ENCODE measurements around the gene ZMYM5.
A peak's percentile ranks its signal among the peaks of the same experiment; 100 is the strongest.
"Not testable (repeated sequence)": the region's sequence is repeated elsewhere in the genome, so short reads cannot be mapped to it uniquely, and the experiment has no call there.

ZMYM5 gene

DNA sequence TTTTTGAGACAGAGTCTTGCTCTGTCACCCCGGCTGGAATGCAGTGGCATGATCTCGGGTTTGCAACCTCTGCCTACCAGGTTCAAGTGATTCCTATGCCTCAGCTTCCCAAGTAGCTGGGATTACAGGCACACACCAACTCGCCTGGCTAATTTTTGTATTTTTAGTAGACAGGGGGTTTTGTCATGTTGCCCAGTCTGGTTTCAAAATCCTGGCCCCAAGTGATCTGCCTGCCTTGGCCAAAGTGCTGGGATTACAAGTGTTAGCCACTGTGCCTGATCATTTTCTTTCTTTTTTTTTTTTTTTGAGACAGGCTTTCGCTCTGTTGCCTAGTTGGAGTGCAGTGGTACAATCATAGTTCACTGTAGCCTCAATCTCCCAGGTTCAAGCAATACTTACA, 28.7 kb downstream of the ZMYM5 start:
- no peak for DNase-seq (ENCODE audit: insufficient read length, low spot score)
- no peak for FAIRE-seq

GRCh38 chr13:19822673-19823072, 40.8 kb downstream of the ZMYM5 start:
- no peak for DNase-seq (ENCODE audit: insufficient read length, low spot score)

GRCh38 chr13:19818223-19818842, 45.1 kb downstream of the ZMYM5 start:
- FAIRE-seq (no peak), DNase-seq (ENCODE audit: insufficient read length, low spot score) (no peak)

More at GRCh38 chr13:19822673-19823072, 40.8 kb downstream of the ZMYM5 start:
- no peak for FAIRE-seq

GRCh38 chr13:19817510-19818158, 45.8 kb downstream of the ZMYM5 start:
- FAIRE-seq (no peak), DNase-seq (ENCODE audit: insufficient read length, low spot score) (no peak)

- no peak for FAIRE-seq
- no peak for DNase-seq (ENCODE audit: insufficient read length, low spot score)
Measured at GRCh38 chr13:19817106-19817505, 46.3 kb downstream of the ZMYM5 start.

GRCh38 chr13:19815842-19816241, 47.6 kb downstream of the ZMYM5 start:
- not testable (repeated sequence) for FAIRE-seq; DNase-seq (ENCODE audit: insufficient read length, low spot score)

- FAIRE-seq (no peak), DNase-seq (ENCODE audit: insufficient read length, low spot score) (no peak)
Measured at GRCh38 chr13:19810996-19811881, 52.2 kb downstream of the ZMYM5 start.

- DNase-seq (ENCODE audit: insufficient read length, low spot score) (no peak), FAIRE-seq (no peak)
Measured at GRCh38 chr13:19810151-19810550, 53.3 kb downstream of the ZMYM5 start.

DNA sequence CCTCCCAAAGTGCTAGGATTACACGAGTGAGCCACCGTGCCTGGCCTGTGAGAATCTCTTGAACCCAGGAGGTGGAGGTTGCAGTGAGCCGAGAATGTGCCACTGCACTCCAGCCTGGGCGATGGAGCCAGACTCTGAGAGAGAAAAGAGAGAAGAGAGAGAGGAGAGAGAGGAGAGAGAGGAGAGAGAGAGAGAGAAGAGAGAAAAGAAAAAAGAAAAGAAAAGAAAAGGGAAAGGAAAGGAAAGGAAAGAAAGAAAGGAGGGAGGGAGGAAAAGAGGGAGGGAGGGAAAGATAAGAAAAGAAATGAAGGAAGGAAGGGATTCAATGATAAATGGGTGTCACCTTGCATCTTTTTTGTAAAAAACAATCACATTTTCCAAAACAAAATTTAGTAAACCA, 57.7 kb downstream of the ZMYM5 start:
- FAIRE-seq = no peak
- no peak for DNase-seq (ENCODE audit: insufficient read length, low spot score)

DNA sequence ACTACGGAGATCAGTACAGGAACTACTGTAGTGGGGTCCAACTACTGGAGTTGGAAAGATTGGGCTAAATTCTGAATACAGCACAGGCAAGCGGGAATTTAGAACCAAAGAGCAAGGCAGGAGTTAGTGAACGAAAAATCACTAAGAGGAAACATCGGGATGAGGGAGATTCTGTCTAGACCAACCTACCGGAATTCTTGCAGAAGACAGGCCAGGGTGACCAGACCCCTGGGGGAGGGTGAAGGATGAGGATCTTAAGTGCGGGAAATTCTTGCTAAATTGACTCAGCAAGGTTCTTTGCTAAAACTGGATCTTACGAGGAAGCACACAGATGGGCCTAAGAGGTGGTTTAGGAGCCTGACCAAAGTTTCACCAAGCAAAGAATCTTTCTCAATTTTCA, 67.5 kb downstream of the ZMYM5 start:
- FAIRE-seq (no peak), DNase-seq (ENCODE audit: insufficient read length, low spot score) (no peak)

DNA sequence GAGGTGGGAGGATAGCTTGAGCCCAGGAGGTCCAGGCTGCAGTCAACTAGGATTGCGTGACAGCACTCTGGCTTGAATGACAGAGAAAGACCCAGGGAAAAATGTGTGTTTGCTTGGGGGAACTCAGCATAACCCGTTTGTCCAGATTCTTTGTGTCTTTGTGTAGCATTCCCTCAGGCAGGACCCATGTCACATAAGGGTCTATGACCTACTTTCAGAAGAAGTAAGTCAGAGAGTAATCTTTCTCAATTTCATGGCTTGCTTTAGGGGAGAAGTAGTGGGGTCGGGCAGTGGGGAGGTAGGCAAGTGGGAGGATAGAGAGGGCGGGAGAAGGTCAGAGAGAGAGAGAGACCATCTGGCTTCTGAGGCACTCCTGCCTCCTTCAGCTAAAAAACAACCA, 68.8 kb downstream of the ZMYM5 start:
- FAIRE-seq = no peak
- DNase-seq (ENCODE audit: insufficient read length, low spot score) = no peak

GRCh38 chr13:19791953-19792537, 71.4 kb downstream of the ZMYM5 start:
- DNase-seq (ENCODE audit: insufficient read length, low spot score) (no peak), FAIRE-seq (no peak)

DNA sequence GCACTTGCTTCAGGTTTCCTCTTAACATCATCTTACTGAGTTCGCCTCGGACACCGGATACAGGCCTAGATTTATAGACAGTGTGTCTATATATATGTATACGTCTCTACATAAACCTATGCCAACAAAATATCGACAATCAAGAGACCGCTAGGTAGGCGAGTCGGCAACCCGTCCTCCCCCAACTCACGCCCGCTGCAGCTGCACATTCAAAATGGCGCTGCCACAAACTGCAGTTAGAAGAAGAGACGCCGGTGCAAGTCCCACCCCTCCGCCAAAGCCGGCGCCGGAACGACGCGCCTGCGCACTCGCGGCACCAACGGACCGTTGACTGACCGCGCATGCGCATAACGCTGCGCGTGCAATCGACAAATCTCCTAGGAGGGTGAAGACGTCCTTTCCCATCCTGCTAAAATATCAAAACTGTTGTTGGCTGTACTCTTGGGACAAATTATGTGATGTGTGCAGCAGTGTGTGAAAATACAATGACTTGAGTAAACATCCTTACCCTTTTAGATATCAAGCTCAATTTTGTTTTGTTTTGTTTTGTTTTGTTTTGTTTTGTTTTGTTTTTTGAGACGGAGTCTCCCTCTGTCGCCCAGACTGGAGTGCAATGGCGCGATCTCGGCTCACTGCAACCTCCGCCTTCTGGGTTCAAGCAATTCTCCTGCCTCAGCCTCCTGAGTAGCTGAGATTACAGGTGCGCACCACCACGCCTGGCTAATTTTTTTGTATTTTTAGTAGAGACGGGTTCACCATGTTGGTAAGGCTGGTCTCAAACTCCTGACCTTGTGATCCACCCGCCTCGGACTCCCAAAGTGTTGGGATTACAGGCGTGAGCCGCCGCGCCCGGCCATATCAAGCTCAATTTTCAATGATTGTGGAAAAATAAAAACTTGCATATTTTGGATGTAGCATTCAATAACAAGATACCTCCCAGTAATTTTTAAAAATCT, 80.4 kb downstream of the ZMYM5 start, which contains the start of gene PSPC1:
PSPC1 (minus strand) TSS at position 219 of the 956 bp plus-strand sequence; CDS start at position 31, 188 bp downstream.
- DNase-seq (ENCODE audit: insufficient read length, low spot score) = peak; percentile 93
- FAIRE-seq = peak; percentile 96

DNA sequence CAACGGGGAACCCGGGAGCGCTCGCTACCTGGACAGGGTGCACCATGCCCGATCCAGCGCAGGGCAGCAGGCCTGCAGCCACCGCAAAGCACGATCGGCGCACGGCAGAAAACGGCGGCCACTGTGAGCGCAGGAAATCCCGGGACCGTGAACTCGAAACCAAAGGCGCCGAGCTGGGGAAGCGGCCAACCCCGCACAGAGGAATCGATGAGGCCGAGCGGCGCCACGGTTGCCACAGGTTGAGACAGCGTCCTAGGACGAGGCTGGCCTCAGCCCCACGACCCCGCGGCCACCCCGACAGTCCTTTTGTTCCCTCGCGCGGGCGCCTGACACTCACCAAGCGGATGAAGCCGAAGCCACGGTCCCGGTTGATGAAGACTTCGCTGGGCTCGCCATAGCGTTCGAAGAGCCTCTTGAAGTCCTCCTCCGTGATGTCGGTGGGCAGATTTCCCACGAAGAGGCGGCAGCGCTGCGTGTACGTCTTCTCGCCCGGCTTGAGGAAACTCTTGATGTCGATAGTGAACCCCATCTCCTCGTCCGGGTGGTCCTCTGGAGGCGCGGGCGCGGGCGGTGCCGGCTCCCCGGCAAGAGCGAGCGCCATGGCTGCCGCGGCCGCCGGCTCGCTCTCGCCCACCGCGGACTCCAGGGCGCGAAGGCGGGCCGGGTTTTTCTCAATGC, 81.3 kb downstream of the ZMYM5 start:
- FAIRE-seq (peak; percentile 72), DNase-seq (ENCODE audit: insufficient read length, low spot score) (peak; percentile 44)

GRCh38 chr13:19781526-19781925, 81.9 kb downstream of the ZMYM5 start:
- DNase-seq (ENCODE audit: insufficient read length, low spot score) (no peak), FAIRE-seq (peak; percentile 58)

DNA sequence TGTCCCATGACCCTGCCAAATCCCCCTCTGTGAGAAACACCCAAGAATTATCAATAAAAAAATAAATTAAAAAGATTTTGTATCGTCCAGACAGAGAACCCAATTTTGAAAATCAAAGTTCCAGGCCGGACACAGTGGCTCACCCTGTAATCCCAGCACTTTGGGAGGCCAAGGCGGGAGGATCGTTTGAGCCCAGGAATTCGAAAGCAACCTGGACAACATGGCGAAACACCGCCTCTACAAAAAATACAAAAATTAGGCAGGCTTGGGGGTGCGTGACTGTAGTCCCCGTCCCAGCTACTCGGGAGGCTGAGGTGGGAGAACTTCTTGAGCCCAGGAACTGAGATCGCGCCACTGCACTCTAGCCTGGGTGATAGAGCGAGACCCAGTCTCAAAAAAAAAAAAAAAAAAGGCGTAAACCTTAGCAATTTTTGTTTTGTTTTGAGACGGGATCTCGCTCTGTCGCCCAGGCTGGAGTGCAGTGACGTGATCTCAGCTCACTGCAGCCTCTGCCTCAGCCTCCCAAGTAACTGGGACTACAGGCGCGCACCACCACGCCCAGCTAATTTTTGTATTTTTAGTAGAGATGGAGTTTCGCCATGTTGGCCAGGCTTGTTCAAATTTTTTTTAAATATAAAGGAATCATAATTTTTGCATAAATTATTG, 82.6 kb downstream of the ZMYM5 start:
- DNase-seq (ENCODE audit: insufficient read length, low spot score); FAIRE-seq: not testable (repeated sequence)
